ENCODE data around the gene ARSK.

The ARSK gene

DNA sequence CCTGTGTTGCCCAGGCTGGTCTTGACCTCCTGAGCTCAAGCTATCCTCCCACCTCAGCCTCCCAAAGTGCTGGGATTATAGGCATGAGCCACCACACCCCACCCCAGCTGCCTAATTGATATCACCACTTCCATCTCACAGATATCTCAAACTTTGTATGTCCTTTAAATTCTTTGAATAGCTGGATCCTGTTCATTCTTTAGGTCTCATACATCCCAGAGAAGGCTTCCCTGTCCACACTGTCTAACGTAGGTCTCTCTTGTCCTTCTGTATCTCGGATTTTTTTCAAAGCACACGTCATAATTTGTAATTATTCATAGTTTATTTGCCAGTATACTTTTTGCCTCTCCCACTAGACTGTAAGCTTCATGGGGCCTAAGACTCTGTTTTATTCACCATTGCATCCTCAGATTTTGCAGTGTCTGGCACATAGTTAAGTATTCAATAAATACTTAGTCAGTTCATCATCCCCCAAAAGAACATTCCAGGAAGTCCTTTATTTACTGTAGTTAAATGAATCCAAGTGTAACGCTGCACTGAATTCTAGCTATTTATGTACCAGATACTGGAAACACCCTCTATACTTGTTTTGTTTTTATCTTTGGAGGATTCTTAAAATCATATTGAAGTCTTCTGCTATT is 10.5 kb downstream of the ARSK start:
- DNase-seq, result peak; percentile 36

DNA sequence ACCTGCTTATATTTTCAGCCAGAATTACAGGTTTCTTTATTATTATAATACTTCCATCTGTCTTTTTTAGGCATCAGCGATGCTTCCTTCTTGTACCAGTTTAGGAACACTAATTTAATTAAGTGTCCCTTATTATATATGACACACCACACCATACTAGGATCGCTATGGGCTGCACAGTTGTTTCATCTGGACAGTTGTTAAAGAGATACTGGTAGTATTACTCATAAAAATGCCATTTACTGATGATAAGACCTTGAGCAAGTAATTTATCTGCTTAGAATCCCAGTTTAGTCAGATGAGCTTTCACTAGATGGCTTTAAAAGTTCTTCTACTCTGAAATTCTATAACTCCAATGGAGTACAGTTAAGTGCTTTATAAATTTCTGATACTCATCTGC is 17.1 kb downstream of the ARSK start:
- DNase-seq, result no peak

DNA sequence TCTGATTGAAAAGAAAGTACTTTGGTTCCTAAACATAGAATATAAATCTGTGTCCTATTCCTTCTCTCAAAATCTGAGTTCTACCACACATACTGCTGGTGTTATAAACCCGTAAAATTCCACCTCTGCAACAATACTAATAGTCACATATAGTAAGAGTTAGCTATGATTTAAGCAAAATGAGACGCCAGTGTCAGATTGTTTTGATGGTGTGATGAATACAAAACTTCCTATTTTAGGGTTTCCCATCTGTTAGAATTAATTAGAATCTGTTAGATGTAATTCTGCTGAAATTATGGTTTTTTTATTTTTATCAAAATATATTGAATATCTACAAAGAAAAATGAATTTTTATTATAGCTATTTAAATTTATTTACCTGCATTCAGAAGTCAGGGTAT is 26.7 kb downstream of the ARSK start:
- DNase-seq, result no peak

- no peak for DNase-seq
Observed at GRCh38 chr5:95583992-95584391, 29.1 kb downstream of the ARSK start.

DNA sequence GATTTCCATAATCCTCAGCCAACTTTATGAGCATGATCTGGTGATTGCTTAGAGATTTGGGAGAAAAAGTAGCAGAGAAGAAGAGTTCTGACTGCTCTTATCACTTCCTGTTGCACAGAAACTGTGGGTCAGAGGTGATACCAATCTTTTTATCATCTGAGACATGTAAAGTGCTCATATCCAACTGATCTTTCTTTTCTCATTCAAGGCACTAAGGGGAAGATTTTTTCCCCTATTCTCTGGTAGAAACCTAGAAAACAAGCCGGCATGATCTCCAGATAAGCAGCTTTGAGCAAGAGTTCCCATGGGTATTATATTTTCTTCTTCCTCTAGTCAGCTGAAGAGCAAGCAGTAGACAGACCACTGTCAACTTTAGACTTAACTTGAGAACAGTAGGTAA is 36.0 kb downstream of the ARSK start:
- DNase-seq, result no peak

DNA sequence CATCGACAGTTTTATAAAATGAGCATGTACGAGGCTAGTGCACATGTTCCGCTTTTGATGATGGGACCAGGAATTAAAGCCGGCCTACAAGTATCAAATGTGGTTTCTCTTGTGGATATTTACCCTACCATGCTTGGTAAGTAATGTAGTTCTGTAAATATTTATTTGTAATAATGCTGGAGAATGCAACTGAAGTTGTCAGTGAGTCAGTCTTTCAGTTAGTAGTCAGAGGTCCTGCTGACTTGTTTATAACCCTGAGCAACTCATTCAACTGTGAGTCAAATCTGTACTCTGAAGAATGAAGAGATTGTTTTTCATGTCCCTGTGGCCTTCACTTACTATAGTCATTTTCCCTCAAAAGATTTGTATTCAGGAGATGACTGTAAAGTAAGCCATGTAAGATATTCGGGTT is 36.6 kb downstream of the ARSK start:
- DNase-seq, result peak; percentile 62

DNA sequence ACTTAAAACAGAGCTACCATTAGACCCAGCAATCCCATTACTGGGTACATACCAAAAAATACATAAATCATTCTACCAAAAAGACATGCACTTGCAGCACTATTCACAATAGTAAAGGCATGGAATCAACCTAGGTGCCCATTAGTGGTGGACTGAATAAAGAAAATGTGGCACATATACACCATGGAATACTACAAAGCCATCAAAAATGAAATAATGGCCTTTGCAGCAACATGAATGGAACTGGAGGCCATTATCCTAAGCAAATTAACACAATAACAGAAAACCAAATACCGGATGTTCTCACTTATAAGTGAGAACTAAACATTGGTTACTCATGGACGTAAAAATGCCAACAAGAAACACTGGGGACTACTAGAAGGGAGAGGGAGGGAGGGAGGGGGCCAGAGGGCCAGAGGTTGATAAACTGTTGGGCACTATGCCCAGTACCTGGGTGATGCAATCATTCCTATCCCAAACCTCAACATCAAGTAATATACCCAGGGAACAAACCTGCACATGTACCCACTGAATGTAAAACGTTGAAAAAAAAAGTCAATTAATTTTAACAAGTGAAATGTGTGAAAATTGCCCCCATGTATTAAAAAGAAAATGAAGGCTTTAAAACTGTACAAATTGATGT is 40.5 kb downstream of the ARSK start:
- no peak for DNase-seq

DNA sequence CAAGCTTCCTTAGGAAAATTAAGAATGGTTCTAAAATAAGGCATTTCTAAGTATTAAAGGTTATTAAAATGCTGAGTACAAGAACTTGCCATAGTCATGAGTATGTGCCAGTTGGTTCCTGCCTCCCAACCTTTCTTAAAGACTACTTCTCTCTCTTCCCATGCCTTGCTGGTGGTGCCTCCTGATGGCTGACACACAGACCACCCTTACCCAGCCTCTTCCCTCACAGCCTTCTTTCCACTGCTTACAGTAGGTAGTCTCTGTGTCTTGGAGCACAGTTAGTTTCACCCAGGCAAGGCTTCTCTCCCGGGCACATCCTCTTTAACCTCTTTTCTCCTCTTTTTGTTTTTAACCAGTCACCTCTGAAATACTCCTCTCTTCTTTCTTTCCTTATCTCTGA is 44.4 kb downstream of the ARSK start:
- DNase-seq, result no peak

- DNase-seq, result peak; percentile 57
Observed at GRCh38 chr5:95600557-95600956, 45.7 kb downstream of the ARSK start.

DNA sequence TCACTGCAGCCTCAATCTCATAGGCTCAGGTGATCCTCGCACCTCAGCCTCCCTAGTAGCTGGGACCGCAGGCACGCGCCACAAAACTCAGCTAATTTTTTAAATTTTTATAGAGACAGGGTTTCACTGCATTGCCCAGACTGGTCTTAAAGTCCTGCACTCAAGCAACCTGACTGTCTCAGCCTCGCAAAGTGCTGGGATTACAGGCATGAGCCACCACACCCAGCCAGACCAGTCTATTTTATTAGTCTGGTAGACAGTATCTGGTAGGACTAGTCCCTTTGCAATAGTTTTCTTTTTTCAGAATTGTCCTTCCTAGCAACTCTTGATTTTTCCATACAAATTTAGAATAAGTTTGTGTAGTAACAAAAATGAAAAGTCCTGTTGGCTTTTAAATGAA is 50.9 kb downstream of the ARSK start:
- DNase-seq, result no peak

DNA sequence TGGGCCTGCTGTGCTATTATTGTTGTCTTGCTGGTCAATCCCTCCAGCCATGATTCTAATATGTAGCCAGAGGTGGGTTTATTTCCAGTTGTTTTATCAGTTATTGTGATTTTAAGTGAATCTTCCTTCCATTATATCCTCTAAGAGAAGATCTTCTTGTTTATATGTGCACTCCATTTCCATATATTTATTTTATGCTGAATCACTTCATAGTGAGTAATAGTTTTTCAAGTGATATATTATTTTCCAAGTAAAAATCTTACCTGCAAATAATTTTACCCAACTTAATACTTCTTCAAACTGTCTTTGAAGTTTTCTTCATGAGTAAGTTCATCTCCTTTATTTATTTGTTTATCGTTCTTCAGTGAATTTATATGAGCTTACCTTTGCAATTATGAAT is 51.5 kb downstream of the ARSK start:
- DNase-seq, result no peak

DNA sequence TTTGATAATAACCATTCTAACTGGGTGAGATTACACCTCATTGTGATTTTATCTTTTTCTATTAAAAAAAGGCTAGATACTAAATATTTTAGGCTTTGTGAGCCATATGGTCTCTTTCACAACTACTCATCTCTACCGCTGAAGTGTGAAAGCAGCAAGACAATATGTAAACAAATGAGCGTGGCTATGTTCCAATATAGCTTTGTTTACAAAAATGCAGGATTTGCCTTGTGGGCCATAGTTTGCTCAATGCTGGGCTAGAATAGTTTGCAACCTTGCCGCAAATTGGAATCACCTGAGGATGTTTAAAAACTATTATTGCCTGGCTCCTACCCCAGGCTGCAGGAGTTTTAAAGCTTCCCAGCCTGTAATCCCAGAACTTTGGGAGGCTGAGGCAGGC is 54.8 kb downstream of the ARSK start:
- no peak for DNase-seq

- DNase-seq, result no peak
Observed at GRCh38 chr5:95610546-95610945, 55.6 kb downstream of the ARSK start.

DNA sequence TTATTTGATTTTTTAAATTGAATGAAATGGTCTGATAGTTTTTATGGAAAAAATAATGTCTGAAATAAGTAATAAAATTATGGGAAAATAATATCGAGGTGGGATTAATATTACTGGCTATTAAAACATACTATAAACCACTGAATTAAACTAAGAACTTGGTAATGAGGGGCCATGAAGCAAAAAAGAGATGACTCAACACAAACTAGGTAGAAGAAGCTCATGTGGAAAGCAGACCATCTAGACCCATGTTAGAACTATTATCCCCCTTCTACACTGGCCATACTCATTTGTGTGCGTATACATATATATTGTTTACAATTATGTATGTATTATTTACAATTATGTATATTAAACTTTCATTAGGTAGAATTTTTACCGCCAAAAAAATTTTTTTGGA is 56.5 kb downstream of the ARSK start:
- no peak for DNase-seq

- no peak for DNase-seq
Observed at GRCh38 chr5:95613514-95613913, 58.6 kb downstream of the ARSK start.

DNA sequence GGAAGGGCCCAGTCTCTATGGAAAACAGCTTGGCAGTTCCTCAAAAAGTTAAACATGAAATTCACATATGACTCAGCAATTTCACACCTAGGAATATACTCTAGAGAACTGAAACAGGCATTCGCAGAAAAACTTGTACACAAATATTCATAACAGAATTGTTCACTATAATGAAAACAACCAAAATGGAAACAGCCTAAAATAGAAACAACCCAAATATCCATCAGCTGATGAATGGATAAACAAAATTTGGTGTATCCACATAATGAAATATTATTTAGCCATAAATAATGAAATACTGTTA is 60.2 kb downstream of the ARSK start:
- no peak for DNase-seq

- no peak for DNase-seq
Observed at GRCh38 chr5:95617057-95617456, 62.2 kb downstream of the ARSK start.

- peak; percentile 29 for DNase-seq
Observed at GRCh38 chr5:95619096-95619495, 64.2 kb downstream of the ARSK start.

DNA sequence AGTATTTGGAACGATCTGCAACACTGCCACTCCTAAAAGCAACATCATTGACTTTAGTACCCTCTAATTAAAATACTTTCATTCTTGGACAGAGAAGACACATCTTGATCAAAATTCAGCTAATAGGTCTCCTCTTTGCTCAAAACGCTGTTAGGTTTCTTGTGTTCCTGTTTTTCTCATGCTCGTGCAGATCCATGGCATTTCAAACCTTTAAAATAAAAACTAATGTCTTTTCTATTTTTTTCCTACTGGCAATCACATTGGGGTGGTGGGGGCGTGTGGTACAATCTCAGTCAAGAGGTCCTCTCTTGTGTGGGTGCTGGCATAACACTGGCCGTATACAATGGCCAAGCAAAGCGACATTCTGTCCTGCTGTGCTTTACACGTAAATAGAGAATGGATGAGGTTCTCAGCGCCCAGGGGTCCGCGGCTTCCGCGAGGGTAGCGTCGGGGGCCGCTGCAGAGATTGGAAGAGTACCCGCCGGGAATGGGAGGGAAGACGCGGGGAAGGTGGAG is 64.7 kb downstream of the ARSK start:
- DNase-seq, result no peak

GRCh38 chr5:95620030-95620869 is 65.3 kb downstream of the ARSK start, which contains the start of gene GPR150:
Gene GPR150 (plus strand): TSS chr5:95620087. CDS start chr5:95620276, 189 bp downstream.
- peak; percentile 22 for DNase-seq

- no peak for DNase-seq
Observed at GRCh38 chr5:95620870-95621838, 66.3 kb downstream of the ARSK start.

DNA sequence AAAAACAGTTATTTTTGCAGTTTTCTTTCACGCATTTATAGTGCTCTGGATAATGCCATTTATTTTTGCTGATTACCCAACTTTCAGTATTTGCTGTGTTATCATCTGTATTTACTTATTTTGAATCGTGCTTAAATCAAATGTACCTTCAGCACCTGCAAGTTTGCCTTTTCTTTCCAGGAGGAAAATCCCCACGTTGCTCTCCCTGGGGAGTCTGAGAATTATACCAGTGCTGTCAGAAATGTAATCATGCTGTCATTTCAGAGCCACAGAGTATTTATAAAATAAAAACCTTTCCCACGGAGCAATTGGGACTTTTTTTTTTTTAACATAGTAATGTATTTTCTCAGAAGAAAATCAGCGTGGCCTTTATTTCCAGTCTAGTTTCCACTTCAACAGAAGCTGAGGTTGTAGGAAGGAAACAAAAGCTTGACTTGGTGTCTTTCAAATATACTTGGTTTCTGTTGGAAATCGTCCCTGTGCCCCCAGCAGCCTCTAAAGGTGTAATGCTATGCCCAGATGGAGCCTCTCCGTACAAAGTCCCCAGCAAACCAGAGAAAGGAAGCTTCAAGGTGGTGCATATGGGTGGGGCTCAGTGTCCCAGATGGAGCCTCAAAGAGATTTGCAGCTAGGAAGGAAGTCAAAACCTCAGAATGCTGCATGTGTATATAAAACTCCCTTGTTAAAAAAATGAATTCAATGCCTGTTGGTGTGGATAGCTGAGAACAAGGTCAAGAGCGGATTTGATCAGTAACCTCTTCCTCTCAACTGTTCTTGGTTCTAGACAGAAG is 67.1 kb downstream of the ARSK start:
- no peak for DNase-seq
